ENCODE data around the gene CD58. TPM values are rescaled to one million over a fixed set of nuclear protein-coding genes. Genes with fewer than 3 reads are reported as not detected.

Gene CD58
- total RNA-seq, 2 experiments from 2014 or later: 11.1 to 12.7 TPM

DNA sequence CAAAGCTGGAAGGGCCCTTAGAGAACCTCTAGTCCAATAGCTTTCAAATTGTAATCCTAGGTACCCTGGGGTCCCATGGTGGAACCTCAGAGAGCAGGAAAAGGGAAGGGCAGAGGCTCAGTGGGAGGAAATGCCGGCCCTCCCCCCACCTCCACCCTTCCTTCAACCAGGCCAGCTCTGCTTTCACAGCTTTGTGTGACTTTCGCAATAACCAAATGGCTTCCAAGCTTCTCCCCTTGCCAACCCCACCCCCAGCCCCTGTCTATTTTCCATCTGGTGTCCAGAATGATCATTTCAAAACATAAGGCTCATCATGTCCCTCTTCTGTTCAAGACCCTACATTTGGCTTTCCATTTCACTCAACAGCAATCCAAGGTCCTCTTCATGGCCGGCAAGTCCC lies 74.4 kb downstream of the CD58 start:
- Mint-ChIP-seq H3K27ac (no peak overlapping the region), H3K4me1 (ENCODE audit: low read depth) (peaks cover 9% of the 10 kb centered on the region), H3K27me3 (no peaks in the 10 kb centered on the region), H3K4me3 (no peak overlapping the region), H3K36me3 (ENCODE audit: low read depth) (no peaks in the 10 kb centered on the region), H3K9me3 (no peaks in the 10 kb centered on the region)
- ChIA-PET CTCF (interaction anchor here (0.8 to 11.0 kb wide), 3 partner anchors 11 to 356 kb away, joined by 3 to 177 read pairs (median 105); no protein-coding TSS in a partner anchor), POLR2A (no interaction called here)
- intact Hi-C loops (cut with micrococcal nuclease): no loop called here
- ATAC-seq (no peak), DNase-seq (no peak)
- TF ChIP-seq, protein P1, sequence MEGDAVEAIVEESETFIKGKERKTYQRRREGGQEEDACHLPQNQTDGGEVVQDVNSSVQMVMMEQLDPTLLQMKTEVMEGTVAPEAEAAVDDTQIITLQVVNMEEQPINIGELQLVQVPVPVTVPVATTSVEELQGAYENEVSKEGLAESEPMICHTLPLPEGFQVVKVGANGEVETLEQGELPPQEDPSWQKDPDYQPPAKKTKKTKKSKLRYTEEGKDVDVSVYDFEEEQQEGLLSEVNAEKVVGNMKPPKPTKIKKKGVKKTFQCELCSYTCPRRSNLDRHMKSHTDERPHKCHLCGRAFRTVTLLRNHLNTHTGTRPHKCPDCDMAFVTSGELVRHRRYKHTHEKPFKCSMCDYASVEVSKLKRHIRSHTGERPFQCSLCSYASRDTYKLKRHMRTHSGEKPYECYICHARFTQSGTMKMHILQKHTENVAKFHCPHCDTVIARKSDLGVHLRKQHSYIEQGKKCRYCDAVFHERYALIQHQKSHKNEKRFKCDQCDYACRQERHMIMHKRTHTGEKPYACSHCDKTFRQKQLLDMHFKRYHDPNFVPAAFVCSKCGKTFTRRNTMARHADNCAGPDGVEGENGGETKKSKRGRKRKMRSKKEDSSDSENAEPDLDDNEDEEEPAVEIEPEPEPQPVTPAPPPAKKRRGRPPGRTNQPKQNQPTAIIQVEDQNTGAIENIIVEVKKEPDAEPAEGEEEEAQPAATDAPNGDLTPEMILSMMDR (IDR thresholded peaks at IDR 0.05): no peak

DNA sequence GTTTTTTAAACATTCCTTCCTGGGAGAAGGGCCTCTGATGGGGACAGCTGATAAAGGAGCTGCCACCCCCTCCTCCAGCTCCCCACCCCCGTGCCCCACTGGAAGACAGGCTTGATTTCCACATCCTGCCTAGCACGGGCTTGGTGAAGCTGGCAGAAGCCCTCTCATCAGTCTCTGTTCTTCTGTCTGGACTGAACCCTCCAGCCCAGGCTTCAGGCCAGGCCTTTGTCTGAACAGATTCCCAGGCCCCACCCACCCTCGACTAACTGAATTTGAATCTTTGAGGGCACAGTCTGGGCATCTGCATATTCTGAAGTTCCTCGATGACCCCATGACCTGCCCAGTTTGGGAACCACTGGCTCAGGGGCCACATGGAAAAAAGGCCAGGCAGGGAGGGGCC lies 75.3 kb downstream of the CD58 start:
- CTCF ChIA-PET: interaction anchor here (8.0 to 11.0 kb wide), 2 partner anchors 11 to 355 kb away, joined by 105 to 177 read pairs; no protein-coding TSS in a partner anchor
- intact Hi-C loops (cut with micrococcal nuclease): no loop called here
- Mint-ChIP-seq H3K9me3 (no peaks in the 10 kb centered on the region), H3K4me1 (ENCODE audit: low read depth) (peaks cover 9% of the 10 kb centered on the region), H3K27me3 (no peaks in the 10 kb centered on the region), H3K27ac (no peak overlapping the region), H3K4me3 (no peak overlapping the region), H3K36me3 (ENCODE audit: low read depth) (no peaks in the 10 kb centered on the region)
- POLR2A ChIA-PET: no interaction called here
- TF ChIP-seq, protein P1 (IDR thresholded peaks at IDR 0.05): no peak
- ATAC-seq (no peak), DNase-seq (no peak)

DNA sequence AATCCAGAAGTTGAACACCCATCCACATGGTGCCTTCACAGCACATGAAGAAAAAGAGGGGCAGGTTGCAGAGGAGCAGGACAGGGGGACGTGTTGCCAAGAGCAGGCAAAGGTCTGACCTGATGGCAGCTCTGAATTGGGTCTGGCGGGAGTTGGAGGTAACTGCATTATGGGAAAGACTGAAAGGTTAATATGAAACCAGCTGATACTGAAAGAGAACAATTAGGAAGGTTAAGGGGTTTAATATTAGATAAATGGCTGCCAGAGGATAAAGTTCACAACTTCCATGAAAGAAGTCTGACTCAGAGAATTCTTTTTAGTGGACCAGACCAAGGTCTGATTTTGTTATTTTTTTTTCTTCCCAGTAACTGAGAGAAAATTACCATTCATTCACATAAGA lies 76.1 kb downstream of the CD58 start:
- Mint-ChIP-seq H3K27me3 (no peaks in the 10 kb centered on the region), H3K4me3 (no peak overlapping the region), H3K4me1 (ENCODE audit: low read depth) (peaks cover 9% of the 10 kb centered on the region), H3K36me3 (ENCODE audit: low read depth) (no peaks in the 10 kb centered on the region), H3K27ac (no peak overlapping the region), H3K9me3 (no peaks in the 10 kb centered on the region)
- ATAC-seq (no peak), DNase-seq (no peak)
- TF ChIP-seq, protein P1 (IDR thresholded peaks at IDR 0.05): no peak
- ChIA-PET POLR2A (interaction anchor here (1.0 kb wide), 1 partner anchor 9 kb away, joined by 3 read pairs; no protein-coding TSS in a partner anchor), CTCF (interaction anchor here (1.0 to 14.7 kb wide), 4 partner anchors 10 to 354 kb away, joined by 3 to 460 read pairs (median 141); no protein-coding TSS in a partner anchor)
- intact Hi-C loops (cut with micrococcal nuclease): no loop called here

DNA sequence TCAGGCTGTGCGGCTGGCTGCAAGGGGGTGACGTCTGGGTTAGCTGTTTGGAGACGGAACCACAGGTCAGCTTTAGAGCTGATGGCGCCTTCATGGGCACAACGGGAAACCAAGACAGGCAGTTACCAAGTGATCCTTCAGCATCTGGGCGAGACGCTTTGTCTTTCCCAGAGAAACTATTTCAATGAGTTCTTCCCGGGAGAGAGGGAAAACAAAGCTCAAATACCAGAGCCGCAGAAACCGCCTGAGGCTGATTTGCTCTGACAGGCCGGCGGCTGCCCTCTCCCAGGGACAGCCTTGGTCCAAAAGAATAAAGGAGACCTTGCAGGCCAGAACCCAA lies 76.5 kb downstream of the CD58 start:
- ChIA-PET POLR2A (interaction anchor here (1.0 kb wide), 1 partner anchor 9 kb away, joined by 3 read pairs; no protein-coding TSS in a partner anchor), CTCF (interaction anchor here (1.0 to 14.7 kb wide), 4 partner anchors 9 to 349 kb away, joined by 3 to 460 read pairs (median 90); no protein-coding TSS in a partner anchor)
- Mint-ChIP-seq H3K4me1 (ENCODE audit: low read depth) (peaks cover 10% of the 10 kb centered on the region), H3K27me3 (no peaks in the 10 kb centered on the region), H3K4me3 (no peak overlapping the region), H3K9me3 (no peaks in the 10 kb centered on the region), H3K27ac (no peak overlapping the region), H3K36me3 (ENCODE audit: low read depth) (no peaks in the 10 kb centered on the region)
- ATAC-seq (no peak), DNase-seq (no peak)
- intact Hi-C loops (cut with micrococcal nuclease): no loop called here
- TF ChIP-seq, protein P1 (IDR thresholded peaks at IDR 0.05): no peak

DNA sequence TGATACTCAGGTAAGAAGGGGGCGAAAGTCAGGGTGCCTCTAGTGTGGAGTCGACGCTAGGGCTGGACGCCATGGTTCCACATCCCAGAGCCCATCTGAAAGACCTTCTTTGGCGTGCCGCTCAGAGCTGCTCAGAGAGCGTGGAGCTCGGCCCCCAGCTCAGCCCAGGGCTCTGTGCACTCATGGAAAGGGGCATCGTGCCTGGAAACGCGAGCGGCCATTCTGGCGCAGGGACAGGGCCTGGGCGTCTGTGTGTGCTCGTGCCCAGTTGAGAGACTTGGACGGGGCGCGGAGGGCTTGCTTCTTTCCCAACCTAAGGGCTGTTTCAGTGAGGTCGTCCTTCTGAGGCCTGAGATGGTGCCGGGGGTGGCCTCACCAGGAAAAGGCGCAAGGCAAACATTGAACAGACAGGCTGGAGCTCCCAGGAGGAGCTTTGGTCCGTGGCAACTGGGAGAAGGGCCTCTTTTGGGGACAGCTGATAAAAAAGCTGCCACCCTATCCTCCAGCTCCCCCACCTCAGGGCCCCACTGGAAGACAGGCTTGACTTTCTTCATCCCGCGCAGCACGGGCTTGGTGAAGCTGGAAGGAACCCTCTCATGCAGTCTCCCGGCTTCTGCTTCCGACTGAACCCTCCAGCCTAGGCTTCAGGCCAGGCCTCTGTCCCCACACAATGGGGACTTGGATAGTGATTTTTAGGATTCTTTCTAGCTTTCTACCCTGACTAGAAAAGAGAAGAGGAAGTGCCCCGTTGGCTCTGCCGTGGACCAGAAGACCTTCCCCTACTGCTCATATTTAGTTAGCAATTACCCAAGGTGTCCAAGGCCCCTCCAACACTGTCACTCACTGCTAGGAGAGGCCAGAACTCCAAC lies 77.1 kb downstream of the CD58 start:
- intact Hi-C loops (cut with micrococcal nuclease): no loop called here
- peaks cover 10% of the 10 kb centered on the region for H3K4me1 Mint-ChIP-seq (ENCODE audit: low read depth)
- DNase-seq: no peak
- POLR2A ChIA-PET: interaction anchor here (1.0 kb wide), 1 partner anchor 8 kb away, joined by 3 read pairs; no protein-coding TSS in a partner anchor
- H3K27me3 Mint-ChIP-seq: no peaks in the 10 kb centered on the region
- H3K9me3 Mint-ChIP-seq: no peaks in the 10 kb centered on the region
- no peak overlapping the region for H3K4me3 Mint-ChIP-seq
- H3K27ac Mint-ChIP-seq: no peak overlapping the region
- CTCF ChIA-PET: interaction anchor here (0.9 to 14.7 kb wide), 5 partner anchors 9 to 348 kb away, joined by 3 to 460 read pairs (median 4); no protein-coding TSS in a partner anchor
- no peak for ATAC-seq
- H3K36me3 Mint-ChIP-seq (ENCODE audit: low read depth): no peaks in the 10 kb centered on the region
- TF ChIP-seq, protein P1 (IDR thresholded peaks at IDR 0.05): no peak
